Myocyte (in vitro differentiated cells): ENCODE measurements around the gene ULK4. TPM values are rescaled to one million over a fixed set of nuclear protein-coding genes. Genes with fewer than 3 reads are reported as not detected.

Experiments used
- DNase-seq: peaks from one replicate; pipeline ENCODE4 v3.0.0-alpha.2; 2012; ENCODE audit warnings: low read depth
- total RNA-seq: library from RNA; depleted of rRNA; stranded (reverse); fragments of >200 nt; gene quantifications from 2 replicates; pipeline ENCODE4 v1.2.3, GENCODE V29; 2014

Gene ULK4
- total RNA-seq, 1 donor from 2014 or later: 2.1 TPM

DNA sequence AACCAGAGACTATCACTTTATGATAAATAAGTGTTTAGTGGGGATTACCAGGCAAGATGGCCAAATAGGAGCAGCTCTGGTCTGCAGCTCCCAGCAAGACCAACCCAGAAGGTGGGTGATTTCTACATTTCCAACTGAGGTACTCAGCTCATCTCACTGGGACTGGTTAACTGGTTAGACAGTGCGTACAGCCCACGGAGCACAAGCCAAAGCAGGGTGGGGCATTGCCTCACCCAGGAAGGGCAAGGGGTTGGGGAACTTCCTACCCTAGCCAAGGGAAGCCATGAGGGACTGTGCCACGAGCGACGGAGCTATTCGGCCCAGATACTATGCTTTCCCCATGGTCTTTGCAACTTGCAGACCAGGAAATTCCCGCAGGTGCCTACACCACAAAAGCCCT is 591.6 kb downstream of the ULK4 start:
- DNase-seq: no peak

- peak; percentile 50 for DNase-seq
Observed at GRCh38 chr3:41369838-41370237, 592.1 kb downstream of the ULK4 start.

DNA sequence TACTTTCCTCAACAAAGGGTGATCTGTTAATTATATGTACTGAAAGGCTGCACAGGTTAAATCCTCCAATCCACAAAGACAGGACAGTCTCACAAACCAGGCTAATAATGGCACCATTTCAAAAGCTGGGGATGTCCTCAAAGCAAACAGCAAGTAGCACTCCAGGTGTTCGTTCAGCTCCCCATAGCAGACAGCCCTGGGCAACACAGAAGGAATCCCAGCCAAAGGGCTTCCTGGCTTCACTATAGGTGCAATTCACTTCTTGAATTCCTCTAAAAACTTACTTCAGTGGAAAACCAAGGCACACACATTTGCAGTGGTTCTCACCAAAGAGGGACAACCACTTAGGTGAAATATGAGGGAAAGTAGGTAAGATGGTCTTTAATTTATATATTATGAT is 595.9 kb downstream of the ULK4 start:
- DNase-seq: no peak

- DNase-seq: no peak
Observed at GRCh38 chr3:41364736-41365135, 597.2 kb downstream of the ULK4 start.

DNA sequence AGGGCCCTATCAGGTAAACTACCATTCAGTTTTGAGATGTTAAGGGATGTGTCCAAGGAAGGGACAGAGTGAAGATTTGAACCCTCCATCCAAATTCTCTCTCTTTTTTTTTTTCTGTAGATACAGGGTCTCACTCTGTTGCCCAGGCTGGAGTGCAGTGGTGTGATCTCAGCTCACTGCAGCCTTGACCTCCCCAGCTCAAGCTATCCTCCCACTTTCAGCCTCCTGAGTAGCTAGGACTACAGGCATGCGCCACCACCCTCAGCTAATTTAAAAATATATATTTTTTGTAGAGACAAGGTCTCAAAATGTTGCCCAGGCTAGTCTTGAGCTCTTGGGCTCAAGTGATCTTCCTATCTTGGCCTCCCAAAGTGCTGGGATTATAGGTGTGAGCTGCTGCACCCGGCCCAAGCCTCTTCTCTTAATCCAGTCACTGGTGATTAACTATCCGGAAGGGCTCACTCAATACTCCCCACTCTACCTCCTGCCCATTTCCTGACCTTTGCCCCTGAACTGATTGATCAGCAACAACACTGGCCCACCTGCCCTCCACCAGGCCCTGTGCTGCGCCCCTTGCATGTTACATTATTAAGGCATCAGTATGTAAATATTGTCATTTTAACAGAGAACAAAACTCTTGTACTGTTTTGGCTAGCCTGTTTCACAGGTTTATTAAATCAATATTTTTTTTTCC is 597.9 kb downstream of the ULK4 start:
- DNase-seq: no peak

DNA sequence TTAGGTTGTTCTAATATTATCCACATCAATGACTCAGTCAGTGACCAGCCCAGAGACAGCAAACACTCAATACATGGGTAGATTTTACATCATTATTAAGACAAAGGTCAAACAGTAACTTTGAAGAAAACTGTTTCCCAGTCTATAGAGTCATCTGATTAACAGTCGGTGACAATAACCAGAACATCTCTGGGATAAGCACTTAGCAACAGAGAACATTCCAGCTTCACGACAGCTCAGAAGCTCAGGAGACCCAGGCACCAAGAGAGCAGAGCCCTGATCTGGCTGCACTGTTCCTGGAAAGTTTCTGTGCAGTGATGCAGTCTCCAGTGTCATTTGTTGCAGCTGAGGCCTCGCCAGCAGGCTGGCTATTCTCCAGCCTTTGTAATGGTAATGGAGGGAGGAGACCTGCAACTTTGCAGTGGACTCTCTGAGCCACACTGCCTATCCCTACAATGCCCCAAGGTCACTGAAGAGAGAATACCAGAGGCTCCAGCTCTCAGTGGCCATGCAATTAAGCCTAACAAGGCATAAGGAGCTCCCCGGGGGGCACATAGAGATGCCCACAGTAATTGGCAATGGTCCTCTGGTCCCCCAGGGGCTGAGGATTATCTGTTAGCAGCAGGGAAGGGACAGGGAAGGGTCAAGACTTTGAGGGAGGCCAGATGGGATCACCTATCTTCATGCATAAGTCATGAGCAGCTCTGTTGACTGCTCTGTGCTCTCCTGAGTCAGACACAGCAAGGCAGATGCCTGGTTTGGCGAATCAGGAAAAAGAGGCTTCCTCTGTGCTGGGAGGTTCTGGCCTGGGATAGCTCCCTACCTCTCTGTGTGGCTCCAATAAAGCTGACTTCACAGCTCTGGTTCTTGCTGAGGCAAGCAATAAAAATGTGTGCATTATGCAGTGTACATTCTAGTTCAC is 599.0 kb downstream of the ULK4 start:
- no peak for DNase-seq

GRCh38 chr3:41357271-41357670 is 604.6 kb downstream of the ULK4 start:
- peak; percentile 18 for DNase-seq

DNA sequence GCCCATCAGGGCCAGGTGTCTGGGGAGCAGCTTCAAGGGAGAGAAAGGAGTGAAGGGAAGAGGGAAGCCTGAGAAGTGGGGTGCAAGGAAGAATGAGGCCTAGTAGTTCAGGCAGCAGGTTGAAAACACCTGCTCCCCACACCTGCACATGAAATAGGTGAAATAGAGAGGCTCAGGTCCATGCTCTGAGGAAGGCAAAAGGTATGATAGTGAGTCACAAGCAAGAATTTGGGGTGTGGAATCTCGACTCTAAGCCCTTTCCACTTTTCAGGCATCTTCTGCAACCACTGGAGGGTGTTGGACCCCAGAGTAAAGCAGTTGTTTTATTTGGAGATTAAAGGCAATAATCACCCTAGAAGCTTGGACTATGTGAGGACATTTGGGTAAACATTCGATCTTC is 605.1 kb downstream of the ULK4 start:
- DNase-seq: no peak

DNA sequence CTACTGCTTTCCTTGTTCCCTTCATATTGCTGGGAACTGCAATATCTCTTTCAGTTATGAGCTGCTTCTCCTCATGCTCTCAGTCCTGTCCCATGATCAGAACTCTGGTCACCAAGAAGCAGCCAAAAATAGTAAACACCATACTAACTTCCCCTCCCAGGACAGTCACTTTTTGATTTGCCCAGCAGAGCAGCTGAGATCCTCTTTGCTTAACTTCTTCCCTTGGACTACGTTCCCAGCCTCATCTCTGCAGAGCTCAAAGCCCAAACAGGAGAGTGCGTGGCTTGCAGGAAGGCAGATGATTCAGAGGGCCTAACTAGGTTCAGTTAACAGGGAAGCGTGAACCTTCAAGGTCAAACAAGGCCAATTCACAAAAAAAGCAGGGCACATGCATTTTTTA is 609.4 kb downstream of the ULK4 start:
- DNase-seq: no peak

GRCh38 chr3:41350441-41350840 is 611.5 kb downstream of the ULK4 start:
- no peak for DNase-seq

GRCh38 chr3:41348401-41348800 is 613.5 kb downstream of the ULK4 start:
- no peak for DNase-seq

GRCh38 chr3:41346698-41347270 is 615.1 kb downstream of the ULK4 start:
- DNase-seq: no peak

- no peak for DNase-seq
Observed at GRCh38 chr3:41345788-41346187, 616.1 kb downstream of the ULK4 start.

DNA sequence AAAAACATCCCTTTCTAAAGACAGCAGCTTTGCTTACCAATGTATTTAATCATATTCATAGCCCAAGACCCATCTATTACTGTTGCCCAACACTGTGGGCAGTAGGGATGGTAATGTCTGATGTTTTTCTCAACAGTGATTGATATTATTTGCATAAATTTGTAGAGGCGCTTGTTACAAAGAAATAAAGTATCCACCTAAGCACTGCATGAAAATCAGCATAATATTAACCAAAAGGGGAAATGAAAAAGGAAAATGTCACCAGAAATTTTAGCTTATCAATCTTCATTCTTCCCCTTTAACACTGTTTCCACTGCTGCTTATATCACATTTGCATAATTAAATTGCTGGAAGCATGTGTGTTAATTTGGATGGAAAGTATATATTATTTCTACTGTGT is 622.1 kb downstream of the ULK4 start:
- DNase-seq: no peak

DNA sequence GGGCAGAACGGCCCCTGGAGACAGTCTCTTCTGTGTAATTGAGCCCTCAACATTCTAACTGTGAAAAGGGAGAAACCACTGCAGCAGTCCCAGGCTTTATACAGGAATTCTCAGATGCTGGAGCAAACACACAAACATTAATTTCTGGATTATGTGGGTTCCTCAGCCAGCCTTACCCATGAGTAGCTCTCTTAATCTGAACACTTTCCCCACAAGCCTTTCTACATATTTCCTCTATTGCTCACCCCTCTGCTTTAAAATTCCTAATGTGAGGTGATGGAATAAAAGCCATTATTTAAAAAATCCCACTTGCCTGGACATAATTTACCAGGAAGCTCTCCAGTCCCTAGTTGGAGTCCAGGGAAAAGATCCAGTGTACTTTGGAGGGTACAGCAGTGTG is 623.6 kb downstream of the ULK4 start:
- no peak for DNase-seq

- DNase-seq: no peak
Observed at GRCh38 chr3:41334426-41334825, 627.5 kb downstream of the ULK4 start.

DNA sequence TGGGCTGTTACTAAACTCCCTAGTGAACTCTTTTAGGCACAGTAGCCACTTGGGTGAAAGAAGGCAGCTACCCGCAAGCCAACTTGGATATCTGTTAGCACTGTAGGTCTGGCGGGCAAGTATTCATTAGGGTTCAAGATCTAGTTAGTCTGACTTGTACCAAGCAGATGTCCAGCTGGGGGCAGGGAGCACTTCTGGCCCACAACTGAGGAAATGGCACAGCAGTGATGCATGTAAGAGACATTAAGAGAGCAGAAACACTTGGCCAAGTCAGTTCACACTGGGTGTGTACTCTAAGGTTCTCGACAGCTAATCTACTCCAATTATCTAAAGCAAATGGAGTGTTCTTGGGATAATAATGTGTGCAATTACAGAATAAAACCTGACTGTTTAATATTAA is 630.9 kb downstream of the ULK4 start:
- DNase-seq: no peak

DNA sequence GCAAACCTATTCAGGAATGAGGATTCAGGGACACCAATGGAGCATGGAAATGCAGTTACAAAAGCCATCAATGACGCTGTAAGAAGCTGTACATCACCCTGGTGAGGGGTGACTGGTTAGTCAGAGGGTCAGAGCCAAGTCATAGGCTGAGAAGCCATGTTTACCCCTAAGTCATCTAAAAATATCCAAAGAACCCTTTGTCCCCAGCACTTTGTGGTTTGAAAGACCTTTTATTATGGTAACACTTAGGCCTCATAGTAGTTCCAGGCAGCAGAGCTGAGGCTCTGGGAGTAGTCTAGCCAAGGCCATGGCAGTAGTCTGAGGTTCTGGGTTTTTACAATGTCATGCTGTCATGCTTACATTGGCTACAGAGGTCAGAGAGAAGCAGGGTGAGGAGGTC is 631.4 kb downstream of the ULK4 start:
- DNase-seq: no peak

DNA sequence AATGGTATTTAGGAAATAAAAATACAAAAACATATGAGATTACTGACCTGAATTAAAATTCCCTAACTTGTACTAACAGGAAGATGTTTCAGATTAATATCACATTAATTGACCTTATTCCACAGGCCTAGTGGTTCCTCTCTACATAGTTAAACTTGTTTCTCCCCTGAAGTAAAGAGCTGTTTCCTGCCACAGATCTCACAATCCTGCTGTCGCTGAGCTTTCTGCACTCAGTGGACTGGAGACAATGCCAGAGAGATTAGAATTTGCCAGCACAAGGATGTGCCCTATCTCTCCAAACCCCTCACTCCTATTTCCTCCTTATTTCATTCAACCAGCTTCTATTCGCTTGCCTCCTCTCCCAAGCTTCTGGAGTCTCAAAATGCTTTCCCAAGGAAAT is 632.0 kb downstream of the ULK4 start:
- DNase-seq: no peak

GRCh38 chr3:41328926-41329325 is 633.0 kb downstream of the ULK4 start:
- DNase-seq: no peak

- DNase-seq: no peak
Observed at GRCh38 chr3:41327718-41328117, 634.2 kb downstream of the ULK4 start.

- DNase-seq: no peak
Observed at GRCh38 chr3:41324156-41324475, 637.8 kb downstream of the ULK4 start.
